K562 (cell line): ENCODE results near the gene CDIPT. TPM values are rescaled to one million over a fixed set of nuclear protein-coding genes. Genes with fewer than 3 reads are reported as not detected.

ENCODE experiments used
- ATAC-seq: fragments of 200-7000 bp; cut with Tn5 transposase; 3 replicates; pipeline ENCODE4 v1.9.1; 2020; ENCODE audit warnings: moderate library complexity
- BruUV-seq: library from RNA; stranded (reverse); fragments of 400-500 nt; replicated peaks from 2 replicates; lab custom pipeline; 2021; lab: Mats Ljungman, UMichigan
- CTCF ChIA-PET: fragments of 300-600 bp; formaldehyde crosslinking; extraction: SDS; loops from one replicate; lab custom pipeline; 2021; ENCODE audit warnings: low intra/inter-chr PET ratio; lab: Yijun Ruan, JAX
- POLR2A ChIA-PET: fragments of 300-600, 350-650 bp; sonication (Branson Sonifier 250); formaldehyde crosslinking; extraction: SDS; loops from one replicate; lab custom pipeline; 2021; ENCODE audit warnings: antibody characterized with exemption, inconsistent platforms; lab: Yijun Ruan, JAX
- DNase-seq, 4 experiments: peaks; one replicate each; pipeline versions ENCODE4 v3.0.0 to v3.0.0-alpha.2; 2011 to 2018; ENCODE audit warnings: low spot score in 3 of 4, mixed read lengths in 3 of 4; ENCODE audit errors: extremely low read depth in 1 of 4
- FAIRE-seq: peaks from 2 replicates; lab custom pipeline; 2011; peaks lifted over from hg19 to GRCh38; lab: Jason Lieb, UNC
- H2AFZ ChIP-seq: 2 replicates; pipeline ENCODE4 v1.6.0; 2011; ENCODE audit warnings: low read depth, low read length, control low read depth, inconsistent platforms
- H3K27ac ChIP-seq: fragments of 200-600 bp; 3 replicates; pipeline ENCODE4 v1.8.0; 2011; ENCODE audit warnings: low read depth, mild to moderate bottlenecking, control low read depth, inconsistent platforms, low read length, moderate library complexity, mixed read lengths; ENCODE audit errors: extremely low read depth
- H3K27me3 ChIP-seq, 2 experiments: fragments of 300-600 bp in 1 of 2; 2 replicates in 1 of 2; 3 replicates in 1 of 2; pipeline versions ENCODE4 v1.6.0 to v1.8.0; 2011; ENCODE audit warnings: inconsistent platforms in 2 of 2, low read length in 2 of 2, mild to moderate bottlenecking in 1 of 2, mixed read lengths in 1 of 2, moderate library complexity in 1 of 2; ENCODE audit not compliant: control insufficient read depth in 2 of 2, insufficient read depth in 2 of 2
- H3K36me3 ChIP-seq: fragments of 300-600 bp; 3 replicates; pipeline ENCODE4 v1.8.0; 2011; ENCODE audit warnings: mild to moderate bottlenecking, low read length, inconsistent platforms; ENCODE audit not compliant: control insufficient read depth, insufficient read depth
- H3K4me1 ChIP-seq, 2 experiments: fragments of 200-600 bp in 1 of 2; replicated peaks in 1 of 2; 2 replicates in 1 of 2; 3 replicates in 1 of 2; pipeline versions ENCODE4 v1.5.1 to v1.8.0; 2011; ENCODE audit warnings: inconsistent platforms in 2 of 2, low read length in 2 of 2, mild to moderate bottlenecking in 1 of 2, mixed read lengths in 1 of 2, moderate library complexity in 1 of 2; ENCODE audit not compliant: control insufficient read depth in 2 of 2, insufficient read depth in 2 of 2
- H3K4me2 ChIP-seq: 2 replicates; pipeline ENCODE4 v1.6.1; 2011; ENCODE audit warnings: low read length, control low read depth, inconsistent platforms, mixed read lengths; ENCODE audit not compliant: insufficient read depth
- H3K4me3 ChIP-seq: fragments of 200-600 bp; sonication (generic), shearing (Covaris generic); 2 replicates; pipeline ENCODE4 v1.5.1; 2016; ENCODE audit warnings: control low read depth, inconsistent platforms
- H3K79me2 ChIP-seq: fragments of 200-600 bp; 3 replicates; pipeline ENCODE4 v1.8.0; 2011; ENCODE audit warnings: low read length, inconsistent platforms; ENCODE audit not compliant: control insufficient read depth, insufficient read depth
- H3K9ac ChIP-seq, 2 experiments: 2 replicates each; pipeline versions ENCODE4 v1.6.0 to v1.6.1; 2011; ENCODE audit warnings: low read depth in 2 of 2, low read length in 2 of 2, control low read depth in 1 of 2, inconsistent platforms in 1 of 2, mild to moderate bottlenecking in 1 of 2, mixed read lengths in 1 of 2; ENCODE audit not compliant: insufficient read depth in 1 of 2
- H3K9me1 ChIP-seq: one replicate; pipeline ENCODE4 v1.6.0; 2011; ENCODE audit warnings: inconsistent platforms, mild to moderate bottlenecking, low read length, moderate library complexity; ENCODE audit not compliant: control insufficient read depth, insufficient read depth
- H3K9me3 ChIP-seq: replicated peaks from 2 replicates; pipeline ENCODE4 v1.5.1; 2011; ENCODE audit warnings: low read depth, low read length, inconsistent platforms; ENCODE audit not compliant: control insufficient read depth, insufficient read depth
- H4K20me1 ChIP-seq: replicated peaks from 2 replicates; pipeline ENCODE4 v1.6.1; 2011; ENCODE audit warnings: low read length, inconsistent platforms, mixed read lengths; ENCODE audit not compliant: control insufficient read depth, insufficient read depth
- BCLAF1 ChIP-seq, 2 experiments: fragments of 450-650 bp in 1 of 2; IDR thresholded peaks; 2 replicates each; pipeline ENCODE4 v1.6.1; 2011 to 2017; ENCODE audit warnings: low read depth in 2 of 2, antibody characterized with exemption in 1 of 2, borderline replicate concordance in 1 of 2, low read length in 1 of 2, mild to moderate bottlenecking in 1 of 2, mixed read lengths in 1 of 2; ENCODE audit not compliant: control insufficient read depth in 1 of 2
- CBX1 ChIP-seq: sonication (generic); IDR thresholded peaks from 2 replicates; pipeline ENCODE4 v1.6.1; 2016; ENCODE audit warnings: antibody characterized with exemption, low read depth, mild to moderate bottlenecking
- IFI16 ChIP-seq: fragments of 250-450 bp; sonication (Bioruptor Pico); IDR thresholded peaks from 2 replicates; pipeline ENCODE4 v2.1.2; 2022; ENCODE audit warnings: mild to moderate bottlenecking, inconsistent platforms
- MAFF ChIP-seq: IDR thresholded peaks from 2 replicates; pipeline ENCODE4 v1.6.1; 2012; ENCODE audit warnings: low read length, improper control_type of control experiment
- NFIC ChIP-seq: fragments of 450-650 bp; IDR thresholded peaks from 2 replicates; pipeline ENCODE4 v1.6.1; 2017; ENCODE audit warnings: mild to moderate bottlenecking, inconsistent platforms
- NR1H2 ChIP-seq: sonication (generic); formaldehyde crosslinking; IDR thresholded peaks from 2 replicates; pipeline ENCODE4 v1.4.0; 2020; ENCODE audit warnings: mild to moderate bottlenecking, missing genetic modification reagents
- POU5F1 ChIP-seq: fragments of 150-350 bp; IDR thresholded peaks from 2 replicates; pipeline ENCODE4 v1.6.1; 2014; ENCODE audit warnings: borderline replicate concordance, low read length, low read depth, mild to moderate bottlenecking; ENCODE audit not compliant: partially characterized antibody
- SIN3A ChIP-seq, 2 experiments: fragments of 150-350 bp in 1 of 2; IDR thresholded peaks; 2 replicates each; pipeline ENCODE4 v1.6.1; 2011 to 2016; ENCODE audit warnings: borderline replicate concordance in 2 of 2, low read depth in 2 of 2, low read length in 2 of 2, mild to moderate bottlenecking in 2 of 2, moderate library complexity in 2 of 2; ENCODE audit not compliant: control insufficient read depth in 1 of 2
- ZMIZ1 ChIP-seq, 2 experiments: fragments of 150-350 bp in 1 of 2; IDR thresholded peaks; 2 replicates each; pipeline ENCODE4 v1.6.1; 2012 to 2016; ENCODE audit warnings: low read depth in 2 of 2, low read length in 2 of 2, mild to moderate bottlenecking in 1 of 2, moderate library complexity in 1 of 2
- ZNF589 ChIP-seq: fragments of 200-800 bp; sonication (Bioruptor generic); IDR thresholded peaks from 2 replicates; pipeline ENCODE4 v1.6.1; 2016; ENCODE audit warnings: low read depth, missing genetic modification characterization, missing compliant biosample characterization
- ZNF76 ChIP-seq: fragments of 250-450 bp; sonication (Bioruptor Pico); IDR thresholded peaks from 2 replicates; pipeline ENCODE4 v1.4.0; 2020; ENCODE audit warnings: mild to moderate bottlenecking, moderate library complexity, borderline replicate concordance
- ZNF77 ChIP-seq: fragments of 250-450 bp; sonication (Bioruptor Pico); IDR thresholded peaks from 2 replicates; pipeline ENCODE4 v1.5.0; 2020
- WGBS: fragments of 100-300 bp; shearing (Covaris generic); methylation state at CpG from one replicate; pipeline ENCODE4 v1.1.6; 2016; ENCODE audit warnings: low coverage, mixed read lengths; ENCODE audit not compliant: insufficient coverage; ENCODE audit errors: missing lambda C conversion rate; 5-methylcytosine and 5-hydroxymethylcytosine counted together
- in situ Hi-C: fragments of 300-500 bp; cut with MboI; formaldehyde crosslinking; loops from 4 replicates; pipeline ENCODE4 v1.15.0; 2018; ENCODE audit warnings: inconsistent platforms, mixed read lengths
- intact Hi-C: fragments of 100-400 bp; cut with micrococcal nuclease; formaldehyde crosslinking; loops from 2 replicates; pipeline ENCODE4 v1.14.2; 2022
- polyA plus RNA-seq, 8 experiments: library from polyadenylated mRNA; depleted of rRNA in 4 of 8; stranded (reverse) in 5 of 8; unstranded in 3 of 8; fragments of >200 nt; fragmentation: Nextera tagmentation in 2 of 8; fragmentation: Illumina TruSeq in 1 of 8; extraction: Ambion mirVana in 2 of 8; extraction: Trizol in 1 of 8; gene quantifications; 2 replicates each; pipeline versions ENCODE4 v1.2.1 to v1.2.3, GENCODE V29; 2011 to 2014; ENCODE audit warnings: inconsistent platforms in 1 of 8, missing spikeins in 1 of 8
- total RNA-seq, 7 experiments: library from RNA; depleted of rRNA in 6 of 7; stranded (reverse); fragments of >200 nt in 6 of 7; fragmentation: Illumina TruSeq in 2 of 7; extraction: Trizol in 2 of 7; gene quantifications; 2 replicates each; pipeline versions ENCODE4 v1.2.1 to v1.2.3, GENCODE V29; 2011 to 2021; ENCODE audit warnings: low replicate concordance in 1 of 7

The CDIPT gene
- total and polyA plus RNA-seq, 9 of the 15 experiments (the other 6 are each of a cell fraction or from before 2014, with no cell fraction given), result 1.3 to 37.0 (median 23.0) TPM

GRCh38 chr16:29820271-29820701 is 42.7 kb downstream of the CDIPT start, which contains the start of gene MVP:
MVP (plus strand) TSS chr16:29820462; CDS start chr16:29830550, 10,088 bp downstream.
- Histone ChIP-seq H3K9ac (peak within 1 kb of the TSS; percentile 12 to 54; a peak in 3 of 4 replicates), H3K9me1 (peaks cover under 1% of the 10 kb centered on the region), H3K4me1 (peaks cover 17 to 49% of the 10 kb centered on the region in 2 experiments), H3K27ac (no peak within 1 kb of the TSS), H3K9me3 (no peaks in the 10 kb centered on the region), H3K4me2 (peak within 1 kb of the TSS; percentile 57), H2AFZ (no peak within 1 kb of the TSS), H4K20me1 (no peaks in the 10 kb centered on the region; the same call in 1 of the 2 replicates), H3K36me3 (peaks cover 23% of the 10 kb centered on the region), H3K4me3 (peak within 1 kb of the TSS; percentile 31; the same call in 1 of the 2 replicates), H3K79me2 (peaks cover 21% of the 10 kb centered on the region), H3K27me3 (no peaks in the 10 kb centered on the region)
- peak in 2 of 4 experiments; percentile 51 for DNase-seq
- FAIRE-seq, result no peak
- intact Hi-C loops (no loop called here), in situ Hi-C loops (no loop called here)
- peak; percentile 22 for ATAC-seq
- 10% methylated on average over 4 of the region's 4 CpGs for WGBS
- BruUV-seq, result no TSS peak
- POLR2A ChIA-PET, result interaction anchor here (0.7 to 1.6 kb wide), 3 partner anchors 9 to 87 kb away, joined by 3 to 5 read pairs (median 3); no protein-coding TSS in a partner anchor
- CTCF ChIA-PET, result no interaction called here
- TF ChIP-seq ZNF77 (CRISPR knock-in tag) (no peak), ZNF76 (CRISPR knock-in tag) (no peak), ZMIZ1 (IDR thresholded peaks at IDR 0.05; ENCODE audit: low read depth in 2 of 2, low read length in 2 of 2) (no peak), ZNF589 (CRISPR knock-in tag) (no peak), MAFF (no peak), BCLAF1 (IDR thresholded peaks at IDR 0.05; ENCODE audit: borderline replicate concordance in 1 of 2, control insufficient read depth in 1 of 2, low read depth in 2 of 2, low read length in 1 of 2) (no peak), CBX1 (no peak), NR1H2 (CRISPR knock-in tag) (no peak), POU5F1 (no peak), SIN3A (IDR thresholded peaks at IDR 0.05; ENCODE audit: borderline replicate concordance in 2 of 2, control insufficient read depth in 1 of 2, low read depth in 2 of 2, low read length in 2 of 2) (peak; percentile 66 to 91; a peak in 2 of 4 replicates), IFI16 (CRISPR knock-in tag) (no peak), NFIC (no peak)
